ENCODE data around the gene TPCN2. TPM values are rescaled to one million over a fixed set of nuclear protein-coding genes. Genes with fewer than 3 reads are reported as not detected.

The TPCN2 gene
- total and polyA plus RNA-seq, 4 experiments from 2014 or later: 6.6 to 23.0 (median 14.8) TPM

GRCh38 chr11:69057236-69057635 lies 8.5 kb downstream of the TPCN2 start:
- H3K4me3 ChIP-seq (ENCODE audit: low read length in 2 of 2): no peak overlapping the region
- Mint-ChIP-seq H3K27ac (no peak overlapping the region), H3K9me3 (no peaks in the 10 kb centered on the region), H3K36me3 (peaks cover 9 to 24% of the 10 kb centered on the region in 2 donors), H3K4me3 (no peak overlapping the region), H3K4me1 (peaks cover 5 to 12% (median 8%) of the 10 kb centered on the region in 4 donors), H3K27me3 (no peaks in the 10 kb centered on the region)
- no peak for DNase-seq
- intact Hi-C loops (cut with micrococcal nuclease): no loop called here
- ChIA-PET POLR2A (ENCODE audit: partially characterized antibody) (interaction anchor here (2.1 kb wide), 1 partner anchor 8 kb away, joined by 8 read pairs; the partner anchor contains the start of gene TPCN2), CTCF (ENCODE audit: partially characterized antibody) (no interaction called here)
- no peaks in the 10 kb centered on the region for H3K4me1 ChIP-seq (ENCODE audit: insufficient read depth, low read length)
- H3K9me3 ChIP-seq (ENCODE audit: control insufficient read depth in 1 of 2, low read length in 2 of 2): no peaks in the 10 kb centered on the region
- no peak overlapping the region for H3K27ac ChIP-seq (ENCODE audit: low read depth, low read length)
- H3K36me3 ChIP-seq (ENCODE audit: insufficient read depth, low read length): peaks cover 6% of the 10 kb centered on the region
- no peaks in the 10 kb centered on the region for H3K27me3 ChIP-seq (ENCODE audit: insufficient read depth, low read length)

DNA sequence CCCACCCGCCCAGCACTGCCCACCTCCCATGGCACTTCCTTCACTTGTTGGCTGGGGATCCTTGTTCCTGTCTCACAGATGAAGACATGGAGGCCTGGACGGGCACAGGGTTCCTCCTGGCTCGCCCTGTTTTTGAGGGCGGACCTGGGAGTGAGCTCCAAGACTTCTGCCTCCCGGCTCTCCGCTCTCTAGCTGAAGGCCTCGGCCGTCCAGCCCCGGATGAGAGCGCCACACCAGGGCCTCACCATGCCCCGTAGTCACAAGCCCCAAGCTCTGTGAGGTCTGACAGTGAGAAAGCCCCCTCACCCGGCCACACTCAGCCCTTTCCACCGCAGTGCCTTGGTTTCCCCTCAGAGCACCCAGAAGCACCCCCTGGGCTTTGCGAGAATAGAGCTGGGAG lies 9.1 kb downstream of the TPCN2 start:
- Histone ChIP-seq H3K9me3 (ENCODE audit: control insufficient read depth in 1 of 2, low read length in 2 of 2) (no peaks in the 10 kb centered on the region), H3K4me1 (ENCODE audit: insufficient read depth, low read length) (no peaks in the 10 kb centered on the region), H3K36me3 (ENCODE audit: insufficient read depth, low read length) (peaks cover 6% of the 10 kb centered on the region), H3K27me3 (ENCODE audit: insufficient read depth, low read length) (no peaks in the 10 kb centered on the region), H3K27ac (ENCODE audit: low read depth, low read length) (no peak overlapping the region), H3K4me3 (ENCODE audit: low read length in 2 of 2) (no peak overlapping the region)
- no peak for DNase-seq
- POLR2A ChIA-PET (ENCODE audit: partially characterized antibody): interaction anchor here (2.1 kb wide), 1 partner anchor 9 kb away, joined by 8 read pairs; the partner anchor contains the start of gene TPCN2
- CTCF ChIA-PET (ENCODE audit: partially characterized antibody): no interaction called here
- Mint-ChIP-seq H3K4me3 (no peak overlapping the region), H3K36me3 (peaks cover 9 to 24% of the 10 kb centered on the region in 2 donors), H3K4me1 (peaks cover 4 to 11% (median 6%) of the 10 kb centered on the region in 4 donors), H3K9me3 (peaks cover 0 to under 1% (median 0%) of the 10 kb centered on the region in 8 donors), H3K27ac (no peak overlapping the region), H3K27me3 (no peaks in the 10 kb centered on the region)
- intact Hi-C loops (cut with micrococcal nuclease): no loop called here

GRCh38 chr11:69058511-69059270 lies 10.0 kb downstream of the TPCN2 start:
- Histone ChIP-seq H3K27ac (ENCODE audit: low read depth, low read length) (no peak overlapping the region), H3K4me1 (ENCODE audit: insufficient read depth, low read length) (no peaks in the 10 kb centered on the region), H3K4me3 (ENCODE audit: low read length in 2 of 2) (no peak overlapping the region), H3K9me3 (ENCODE audit: control insufficient read depth in 1 of 2, low read length in 2 of 2) (no peaks in the 10 kb centered on the region), H3K27me3 (ENCODE audit: insufficient read depth, low read length) (no peaks in the 10 kb centered on the region), H3K36me3 (ENCODE audit: insufficient read depth, low read length) (peaks cover 6% of the 10 kb centered on the region)
- Mint-ChIP-seq H3K36me3 (peaks cover 9 to 24% of the 10 kb centered on the region in 2 donors), H3K4me1 (peaks cover 4 to 11% (median 6%) of the 10 kb centered on the region in 4 donors), H3K4me3 (no peak overlapping the region), H3K27me3 (no peaks in the 10 kb centered on the region), H3K27ac (no peak overlapping the region), H3K9me3 (peaks cover 0 to 2% (median 0%) of the 10 kb centered on the region in 8 donors)
- ChIA-PET CTCF (ENCODE audit: partially characterized antibody) (no interaction called here), POLR2A (ENCODE audit: partially characterized antibody) (interaction anchor here (2.1 kb wide), 1 partner anchor 10 kb away, joined by 8 read pairs; the partner anchor contains the start of gene TPCN2)
- no peak for DNase-seq
- intact Hi-C loops (cut with micrococcal nuclease): no loop called here

GRCh38 chr11:69059429-69059828 lies 10.7 kb downstream of the TPCN2 start:
- Histone ChIP-seq H3K4me3 (ENCODE audit: low read length in 2 of 2) (no peak overlapping the region), H3K27ac (ENCODE audit: low read depth, low read length) (no peak overlapping the region), H3K27me3 (ENCODE audit: insufficient read depth, low read length) (no peaks in the 10 kb centered on the region), H3K36me3 (ENCODE audit: insufficient read depth, low read length) (peaks cover 5% of the 10 kb centered on the region), H3K4me1 (ENCODE audit: insufficient read depth, low read length) (no peaks in the 10 kb centered on the region), H3K9me3 (ENCODE audit: control insufficient read depth in 1 of 2, low read length in 2 of 2) (no peaks in the 10 kb centered on the region)
- peaks cover 9 to 22% of the 10 kb centered on the region in 2 donors for H3K36me3 Mint-ChIP-seq
- intact Hi-C loops (cut with micrococcal nuclease): no loop called here
- H3K9me3 Mint-ChIP-seq: peaks cover 0 to 2% (median 0%) of the 10 kb centered on the region in 8 donors
- no peaks in the 10 kb centered on the region for H3K27me3 Mint-ChIP-seq
- ChIA-PET CTCF (ENCODE audit: partially characterized antibody) (no interaction called here), POLR2A (ENCODE audit: partially characterized antibody) (interaction anchor here (2.1 kb wide), 1 partner anchor 10 kb away, joined by 8 read pairs; the partner anchor contains the start of gene TPCN2)
- H3K4me1 Mint-ChIP-seq: peaks cover 2 to 11% (median 6%) of the 10 kb centered on the region in 4 donors
- H3K4me3 Mint-ChIP-seq: no peak overlapping the region
- H3K27ac Mint-ChIP-seq: peak overlapping the region in 2 of 7 donors; percentile 55 to 63
- DNase-seq: no peak

- no peaks in the 10 kb centered on the region for H3K4me1 ChIP-seq (ENCODE audit: insufficient read depth, low read length)
Observed at GRCh38 chr11:69059985-69060384, 11.3 kb downstream of the TPCN2 start.

DNA sequence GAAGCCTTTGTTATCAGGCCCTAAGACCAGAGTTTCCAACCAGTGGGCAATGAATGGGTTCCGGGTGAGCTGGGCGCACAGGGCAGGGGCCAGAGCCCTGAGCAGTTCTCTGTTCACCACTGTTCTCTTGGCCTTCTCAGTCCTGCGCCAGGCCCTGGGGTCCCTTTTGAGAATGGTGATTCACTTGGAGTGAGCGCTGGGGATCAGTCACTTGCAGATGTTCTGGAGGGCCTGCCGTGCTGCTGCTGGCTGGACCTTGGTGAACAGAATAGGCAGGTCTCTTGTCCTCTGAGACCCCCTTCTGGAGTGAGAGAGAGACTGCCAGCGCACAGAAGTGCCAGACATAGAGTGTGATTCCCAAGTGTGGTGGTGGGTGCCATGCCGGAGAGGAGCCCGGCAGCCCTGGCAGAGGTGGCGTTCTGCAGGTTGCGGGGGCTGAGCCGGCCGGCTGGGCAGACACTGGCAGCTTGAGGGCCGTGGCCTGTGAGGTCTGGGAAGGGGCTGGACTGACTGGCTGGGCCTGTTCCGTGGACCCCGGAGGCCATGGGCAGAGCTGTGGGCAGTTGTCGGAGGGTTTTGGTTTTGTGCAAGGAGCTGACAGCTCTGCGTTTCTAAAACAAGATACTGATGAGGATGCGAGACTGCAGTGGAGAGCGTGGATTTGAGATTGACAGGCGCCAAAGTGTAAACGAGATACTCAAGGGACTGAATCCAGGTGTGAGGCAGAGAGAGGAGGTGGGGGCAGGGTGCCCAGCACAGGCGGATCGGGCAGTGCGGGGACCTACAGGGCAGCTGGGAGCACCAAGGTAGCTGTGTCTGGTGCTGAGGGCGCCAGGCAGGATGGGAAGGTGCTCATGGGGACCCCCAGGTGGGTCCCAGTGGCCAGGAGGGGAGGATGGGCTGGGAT lies 12.3 kb downstream of the TPCN2 start:
- DNase-seq: no peak
- intact Hi-C loops (cut with micrococcal nuclease): no loop called here
- Histone ChIP-seq H3K27ac (ENCODE audit: low read depth, low read length) (no peak overlapping the region), H3K9me3 (ENCODE audit: control insufficient read depth in 1 of 2, low read length in 2 of 2) (no peaks in the 10 kb centered on the region), H3K4me3 (ENCODE audit: low read length in 2 of 2) (no peak overlapping the region), H3K36me3 (ENCODE audit: insufficient read depth, low read length) (no peaks in the 10 kb centered on the region), H3K4me1 (ENCODE audit: insufficient read depth, low read length) (no peaks in the 10 kb centered on the region), H3K27me3 (ENCODE audit: insufficient read depth, low read length) (no peaks in the 10 kb centered on the region)
- Mint-ChIP-seq H3K4me3 (peak overlapping the region in 1 of 8 donors; percentile 20), H3K27ac (peak overlapping the region in 4 of 7 donors; percentile 19 to 71 (median 58)), H3K27me3 (no peaks in the 10 kb centered on the region), H3K4me1 (peaks cover 2 to 9% (median 3%) of the 10 kb centered on the region in 4 donors), H3K9me3 (peaks cover 0 to 2% (median 0%) of the 10 kb centered on the region in 8 donors), H3K36me3 (peaks cover 9 to 16% of the 10 kb centered on the region in 2 donors)
- CTCF ChIA-PET (ENCODE audit: partially characterized antibody): no interaction called here
- POLR2A ChIA-PET (ENCODE audit: partially characterized antibody): no interaction called here

More at GRCh38 chr11:69059985-69060384, 11.3 kb downstream of the TPCN2 start:
- Mint-ChIP-seq H3K4me1 (peaks cover 2 to 11% (median 6%) of the 10 kb centered on the region in 4 donors), H3K36me3 (peaks cover 9 to 18% of the 10 kb centered on the region in 2 donors), H3K4me3 (no peak overlapping the region), H3K27ac (peak overlapping the region in 1 of 7 donors; percentile 57), H3K9me3 (peaks cover 0 to 2% (median 0%) of the 10 kb centered on the region in 8 donors), H3K27me3 (no peaks in the 10 kb centered on the region)
- no peak for DNase-seq
- H3K9me3 ChIP-seq (ENCODE audit: control insufficient read depth in 1 of 2, low read length in 2 of 2): no peaks in the 10 kb centered on the region
- ChIA-PET CTCF (ENCODE audit: partially characterized antibody) (no interaction called here), POLR2A (ENCODE audit: partially characterized antibody) (no interaction called here)
- no peaks in the 10 kb centered on the region for H3K27me3 ChIP-seq (ENCODE audit: insufficient read depth, low read length)
- intact Hi-C loops (cut with micrococcal nuclease): no loop called here
- H3K36me3 ChIP-seq (ENCODE audit: insufficient read depth, low read length): no peaks in the 10 kb centered on the region
- no peak overlapping the region for H3K27ac ChIP-seq (ENCODE audit: low read depth, low read length)
- no peak overlapping the region for H3K4me3 ChIP-seq (ENCODE audit: low read length in 2 of 2)

DNA sequence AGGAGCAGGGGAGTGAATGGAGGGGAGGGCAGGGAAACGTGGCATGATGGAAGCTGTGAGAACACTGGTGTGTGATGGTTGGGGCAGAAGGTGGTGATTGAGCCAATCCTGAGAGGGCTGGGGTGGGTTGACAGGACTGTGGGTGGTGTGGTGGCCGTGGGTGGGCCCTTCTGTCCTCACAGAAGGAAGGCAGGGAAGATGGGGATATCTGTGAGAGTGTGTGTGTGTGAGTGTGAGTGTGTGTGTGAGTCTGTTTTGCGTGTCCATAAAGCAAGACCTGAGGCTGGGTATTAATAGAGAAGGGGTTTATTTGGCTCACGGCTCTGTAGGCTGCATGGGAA lies 13.0 kb downstream of the TPCN2 start:
- Mint-ChIP-seq H3K4me3 (no peak overlapping the region), H3K9me3 (peaks cover 0 to 2% (median 0%) of the 10 kb centered on the region in 8 donors), H3K27ac (peak overlapping the region in 5 of 7 donors; percentile 19 to 75 (median 49)), H3K4me1 (peaks cover 0 to 7% (median 0%) of the 10 kb centered on the region in 4 donors), H3K27me3 (no peaks in the 10 kb centered on the region), H3K36me3 (peaks cover 9 to 13% of the 10 kb centered on the region in 2 donors)
- Histone ChIP-seq H3K27me3 (ENCODE audit: insufficient read depth, low read length) (no peaks in the 10 kb centered on the region), H3K9me3 (ENCODE audit: control insufficient read depth in 1 of 2, low read length in 2 of 2) (no peaks in the 10 kb centered on the region), H3K4me1 (ENCODE audit: insufficient read depth, low read length) (no peaks in the 10 kb centered on the region), H3K27ac (ENCODE audit: low read depth, low read length) (no peak overlapping the region), H3K4me3 (ENCODE audit: low read length in 2 of 2) (no peak overlapping the region), H3K36me3 (ENCODE audit: insufficient read depth, low read length) (no peaks in the 10 kb centered on the region)
- ChIA-PET CTCF (ENCODE audit: partially characterized antibody) (no interaction called here), POLR2A (ENCODE audit: partially characterized antibody) (no interaction called here)
- DNase-seq: no peak
- intact Hi-C loops (cut with micrococcal nuclease): no loop called here

Data from CD4-positive, alpha-beta memory T cell (primary cell).